Neural progenitor cell (in vitro differentiated cells): ENCODE measurements around the gene KAZN. TPM values are rescaled to one million over a fixed set of nuclear protein-coding genes. Genes with fewer than 3 reads are reported as not detected.

Source experiments
- DNase-seq: peaks from one replicate; pipeline ENCODE4 v3.0.0-alpha.2; 2016; ENCODE audit warnings: low spot score
- H2AFZ ChIP-seq: fragments of 200-600 bp; sonication (generic); replicated peaks from 2 replicates; pipeline ENCODE4 v1.6.1; 2016; ENCODE audit warnings: antibody characterized with exemption
- H3F3A ChIP-seq: fragments of 200-600 bp; sonication (generic); 2 replicates; pipeline ENCODE4 v1.6.1; 2016; ENCODE audit warnings: antibody characterized with exemption, low read depth
- H3K27ac ChIP-seq: fragments of 200-600 bp; sonication (generic); 2 replicates; pipeline ENCODE4 v1.5.1; 2016; ENCODE audit warnings: mild to moderate bottlenecking
- H3K27me3 ChIP-seq: fragments of 200-600 bp; sonication (generic); 2 replicates; pipeline ENCODE4 v1.6.1; 2016; ENCODE audit warnings: mild to moderate bottlenecking, moderate library complexity
- H3K36me3 ChIP-seq: fragments of 200-600 bp; sonication (generic); 2 replicates; pipeline ENCODE4 v1.5.1; 2016
- H3K4me1 ChIP-seq: fragments of 200-600 bp; sonication (generic); 2 replicates; pipeline ENCODE4 v1.6.1; 2016; ENCODE audit warnings: mixed run types
- H3K4me2 ChIP-seq: fragments of 200-600 bp; sonication (generic); 2 replicates; pipeline ENCODE4 v1.6.1; 2016
- H3K4me3 ChIP-seq: fragments of 200-600 bp; sonication (generic); 2 replicates; pipeline ENCODE4 v1.5.1; 2016
- H3K79me2 ChIP-seq: fragments of 200-600 bp; sonication (generic); 2 replicates; pipeline ENCODE4 v1.6.1; 2016; ENCODE audit warnings: low read depth
- H3K9ac ChIP-seq: fragments of 200-600 bp; sonication (generic); 2 replicates; pipeline ENCODE4 v1.6.1; 2016
- H3K9me3 ChIP-seq: fragments of 200-600 bp; sonication (generic); 2 replicates; pipeline ENCODE4 v1.5.1; 2016; ENCODE audit warnings: low read depth
- H4K20me1 ChIP-seq: fragments of 200-600 bp; sonication (generic); 2 replicates; pipeline ENCODE4 v1.6.1; 2016; ENCODE audit warnings: low read depth
- H3K27ac Mint-ChIP-seq: 3 replicates; pipeline ENCODE4 v1.8.0; 2021; ENCODE audit warnings: mixed read lengths
- H3K27me3 Mint-ChIP-seq: 2 replicates; pipeline ENCODE4 v1.8.0; 2022; ENCODE audit warnings: low read depth, mild to moderate bottlenecking, inconsistent platforms, moderate library complexity, mixed read lengths; ENCODE audit not compliant: insufficient read depth
- H3K36me3 Mint-ChIP-seq: 3 replicates; pipeline ENCODE4 v1.8.0; 2021; ENCODE audit warnings: mixed read lengths
- H3K4me1 Mint-ChIP-seq: 3 replicates; pipeline ENCODE4 v1.8.0; 2021; ENCODE audit warnings: mixed read lengths
- H3K4me3 Mint-ChIP-seq: 3 replicates; pipeline ENCODE4 v1.8.0; 2021; ENCODE audit warnings: mild to moderate bottlenecking, moderate library complexity, mixed read lengths
- H3K9me3 Mint-ChIP-seq: 3 replicates; pipeline ENCODE4 v1.8.0; 2020; ENCODE audit warnings: mixed read lengths
- EZH2 ChIP-seq: fragments of 200-600 bp; sonication (generic); IDR thresholded peaks from 2 replicates; pipeline ENCODE4 v1.6.1; 2017; ENCODE audit warnings: antibody characterized with exemption, mild to moderate bottlenecking, moderate library complexity
- EZH2phosphoT487 ChIP-seq: fragments of 200-600 bp; sonication (generic); IDR thresholded peaks from 2 replicates; pipeline ENCODE4 v1.6.1; 2017; ENCODE audit warnings: antibody characterized with exemption
- total RNA-seq: library from RNA; depleted of rRNA; stranded (reverse); fragments of >200 nt; gene quantifications from 2 replicates; pipeline ENCODE4 v1.2.3, GENCODE V29; 2015; ENCODE audit warnings: low replicate concordance
- TF ChIP-seq, protein P1 (sequence below): fragments of 200-600 bp; sonication (generic); IDR thresholded peaks from 2 replicates; pipeline ENCODE4 v1.5.1; 2017; ENCODE audit warnings: antibody characterized with exemption, mild to moderate bottlenecking

The KAZN gene
- total RNA-seq, 1 donor from 2014 or later, result 6.1 TPM

DNA sequence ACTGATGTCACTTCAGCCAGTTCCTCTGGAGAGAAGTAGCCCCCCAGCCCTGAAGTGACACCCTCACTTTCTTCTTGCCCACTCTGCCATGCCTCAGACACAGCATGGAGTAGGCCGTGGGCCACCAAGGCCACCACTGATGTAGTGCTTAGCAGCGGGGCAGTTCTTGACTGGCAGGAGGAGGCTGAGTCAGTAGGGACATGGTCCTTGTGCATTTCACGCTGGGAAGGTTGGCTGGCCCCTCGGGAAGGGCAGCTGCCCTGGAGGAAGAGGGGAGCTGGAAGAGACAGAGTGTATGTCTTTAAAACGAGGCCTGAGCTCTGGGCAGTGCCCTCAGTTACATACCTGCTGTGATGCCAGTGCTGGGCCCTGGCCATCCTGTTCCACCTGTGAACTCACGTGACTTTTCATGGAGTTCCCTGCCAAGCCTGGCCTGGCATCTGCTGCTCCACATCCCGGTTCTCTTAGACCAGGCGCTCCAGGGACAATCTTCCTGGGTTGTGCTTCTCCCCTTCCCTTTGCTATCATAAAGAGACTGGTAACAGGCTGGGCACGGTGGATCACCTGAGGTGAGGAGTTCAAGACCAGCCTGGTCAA lies 396.5 kb downstream of the KAZN start:
- Histone ChIP-seq H3K4me2 (no peak overlapping the region), H3K4me3 (no peak overlapping the region), H3K27me3 (no peaks in the 10 kb centered on the region), H3K36me3 (no peaks in the 10 kb centered on the region), H2AFZ (no peak overlapping the region), H3K9me3 (no peaks in the 10 kb centered on the region), H3K9ac (no peak overlapping the region), H4K20me1 (no peaks in the 10 kb centered on the region), H3F3A (no peaks in the 10 kb centered on the region), H3K4me1 (peaks cover 11% of the 10 kb centered on the region), H3K79me2 (no peaks in the 10 kb centered on the region), H3K27ac (no peak overlapping the region)
- DNase-seq, result no peak
- Mint-ChIP-seq H3K4me3 (no peak overlapping the region), H3K27ac (peak overlapping the region; percentile 6), H3K36me3 (no peaks in the 10 kb centered on the region), H3K4me1 (peaks cover 39% of the 10 kb centered on the region), H3K9me3 (no peaks in the 10 kb centered on the region), H3K27me3 (peaks cover 2% of the 10 kb centered on the region)
- TF ChIP-seq EZH2phosphoT487 (no peak), EZH2 (no peak)
- TF ChIP-seq, protein P1, sequence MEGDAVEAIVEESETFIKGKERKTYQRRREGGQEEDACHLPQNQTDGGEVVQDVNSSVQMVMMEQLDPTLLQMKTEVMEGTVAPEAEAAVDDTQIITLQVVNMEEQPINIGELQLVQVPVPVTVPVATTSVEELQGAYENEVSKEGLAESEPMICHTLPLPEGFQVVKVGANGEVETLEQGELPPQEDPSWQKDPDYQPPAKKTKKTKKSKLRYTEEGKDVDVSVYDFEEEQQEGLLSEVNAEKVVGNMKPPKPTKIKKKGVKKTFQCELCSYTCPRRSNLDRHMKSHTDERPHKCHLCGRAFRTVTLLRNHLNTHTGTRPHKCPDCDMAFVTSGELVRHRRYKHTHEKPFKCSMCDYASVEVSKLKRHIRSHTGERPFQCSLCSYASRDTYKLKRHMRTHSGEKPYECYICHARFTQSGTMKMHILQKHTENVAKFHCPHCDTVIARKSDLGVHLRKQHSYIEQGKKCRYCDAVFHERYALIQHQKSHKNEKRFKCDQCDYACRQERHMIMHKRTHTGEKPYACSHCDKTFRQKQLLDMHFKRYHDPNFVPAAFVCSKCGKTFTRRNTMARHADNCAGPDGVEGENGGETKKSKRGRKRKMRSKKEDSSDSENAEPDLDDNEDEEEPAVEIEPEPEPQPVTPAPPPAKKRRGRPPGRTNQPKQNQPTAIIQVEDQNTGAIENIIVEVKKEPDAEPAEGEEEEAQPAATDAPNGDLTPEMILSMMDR, result no peak

DNA sequence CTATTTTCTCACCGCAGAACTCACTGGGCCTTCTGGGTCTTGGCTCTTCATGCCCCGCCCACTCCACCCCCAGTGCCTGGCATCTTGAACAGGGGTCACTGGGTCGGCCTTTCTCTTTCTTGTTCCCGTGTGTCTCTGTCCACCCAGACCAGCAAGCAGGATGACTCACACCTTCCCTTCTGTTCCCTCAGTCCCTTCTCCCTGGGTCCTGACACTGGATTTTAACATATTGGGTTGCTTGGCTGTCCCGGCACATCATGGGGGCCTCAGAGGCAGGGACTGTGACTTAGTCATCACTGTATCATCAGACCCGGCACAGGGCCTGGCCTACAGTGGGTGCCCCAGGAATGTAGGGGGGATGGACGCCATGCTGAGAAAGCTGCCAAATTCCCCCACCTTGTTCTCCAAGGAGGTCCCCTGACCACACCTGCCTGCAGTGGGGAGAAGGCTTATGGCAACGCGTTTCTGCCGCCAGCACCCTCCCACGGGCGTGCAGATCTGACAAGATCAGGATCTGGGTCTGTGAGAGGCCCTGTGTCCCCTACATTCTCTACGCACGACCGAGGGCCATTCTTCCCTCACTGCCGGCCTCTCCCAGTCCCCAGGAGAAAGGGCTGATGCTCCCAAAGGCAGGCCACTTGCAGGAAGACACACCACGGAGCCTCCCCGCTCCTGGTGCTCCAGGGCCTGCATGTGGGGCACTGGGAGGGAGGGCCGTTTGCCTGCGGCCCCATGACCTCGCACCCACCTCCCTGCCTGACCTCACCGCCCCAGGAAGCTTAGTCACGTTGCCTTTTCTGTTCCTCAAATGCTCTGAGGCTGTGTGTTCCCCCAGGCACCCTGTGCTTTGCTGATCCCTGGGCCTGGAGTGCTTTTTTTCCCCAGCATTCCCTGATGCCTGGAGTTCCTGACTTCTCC lies 397.9 kb downstream of the KAZN start:
- Mint-ChIP-seq H3K27me3 (peaks cover 2% of the 10 kb centered on the region), H3K27ac (peak overlapping the region; percentile 91), H3K9me3 (no peaks in the 10 kb centered on the region), H3K36me3 (no peaks in the 10 kb centered on the region), H3K4me1 (peaks cover 39% of the 10 kb centered on the region), H3K4me3 (peak overlapping the region; percentile 53)
- DNase-seq, result peak; percentile 54
- Histone ChIP-seq H3K4me3 (no peak overlapping the region), H3K4me1 (peaks cover 11% of the 10 kb centered on the region), H3K9me3 (no peaks in the 10 kb centered on the region), H3K27ac (no peak overlapping the region), H3K27me3 (no peaks in the 10 kb centered on the region), H4K20me1 (no peaks in the 10 kb centered on the region), H3F3A (no peaks in the 10 kb centered on the region), H3K9ac (no peak overlapping the region), H3K36me3 (no peaks in the 10 kb centered on the region), H3K4me2 (no peak overlapping the region), H3K79me2 (no peaks in the 10 kb centered on the region), H2AFZ (no peak overlapping the region)
- TF ChIP-seq EZH2phosphoT487 (no peak), EZH2 (no peak)
- TF ChIP-seq, protein P1, result no peak

DNA sequence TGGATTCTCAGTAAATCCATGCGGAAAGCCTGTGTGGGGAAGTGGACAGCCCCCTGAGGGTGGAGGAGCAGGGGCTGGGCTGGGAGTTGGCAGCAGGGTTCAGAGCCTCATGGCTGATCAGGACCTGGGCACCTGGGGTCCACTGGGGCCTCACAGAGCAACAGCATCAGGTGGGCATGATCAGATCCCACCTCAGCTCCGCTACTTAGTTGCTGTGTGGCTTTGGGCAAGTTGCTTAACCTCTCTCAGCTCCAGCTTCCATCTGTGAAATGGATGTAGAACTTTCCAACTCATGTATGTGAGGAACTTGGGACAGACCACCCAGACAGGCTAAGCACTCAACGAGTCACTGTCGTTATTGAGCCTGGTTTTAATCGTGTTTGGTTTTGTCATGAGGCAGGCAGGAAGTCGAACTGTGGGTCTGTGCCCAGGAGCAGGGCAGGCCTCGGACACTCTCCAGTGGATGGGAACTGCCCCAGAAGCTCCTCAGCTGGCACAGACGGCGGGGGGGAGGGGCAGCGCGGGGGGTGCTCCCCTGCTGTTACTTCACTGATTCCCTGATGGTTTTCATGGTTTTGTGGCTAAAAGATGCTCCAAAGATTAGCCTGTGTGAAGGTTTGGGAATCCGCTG lies 399.3 kb downstream of the KAZN start:
- Histone ChIP-seq H4K20me1 (no peaks in the 10 kb centered on the region), H3F3A (no peaks in the 10 kb centered on the region), H2AFZ (no peak overlapping the region), H3K79me2 (no peaks in the 10 kb centered on the region), H3K4me1 (peaks cover 11% of the 10 kb centered on the region), H3K27ac (no peak overlapping the region), H3K9ac (no peak overlapping the region), H3K4me3 (no peak overlapping the region), H3K9me3 (no peaks in the 10 kb centered on the region), H3K4me2 (no peak overlapping the region), H3K36me3 (no peaks in the 10 kb centered on the region), H3K27me3 (no peaks in the 10 kb centered on the region)
- Mint-ChIP-seq H3K36me3 (no peaks in the 10 kb centered on the region), H3K27ac (no peak overlapping the region), H3K9me3 (no peaks in the 10 kb centered on the region), H3K27me3 (peaks cover 2% of the 10 kb centered on the region), H3K4me1 (peaks cover 39% of the 10 kb centered on the region), H3K4me3 (no peak overlapping the region)
- TF ChIP-seq EZH2phosphoT487 (no peak), EZH2 (no peak)
- TF ChIP-seq, protein P1, result no peak
- DNase-seq, result no peak
